Measurements from ENCODE around the gene MYPN.

Gene MYPN

DNA sequence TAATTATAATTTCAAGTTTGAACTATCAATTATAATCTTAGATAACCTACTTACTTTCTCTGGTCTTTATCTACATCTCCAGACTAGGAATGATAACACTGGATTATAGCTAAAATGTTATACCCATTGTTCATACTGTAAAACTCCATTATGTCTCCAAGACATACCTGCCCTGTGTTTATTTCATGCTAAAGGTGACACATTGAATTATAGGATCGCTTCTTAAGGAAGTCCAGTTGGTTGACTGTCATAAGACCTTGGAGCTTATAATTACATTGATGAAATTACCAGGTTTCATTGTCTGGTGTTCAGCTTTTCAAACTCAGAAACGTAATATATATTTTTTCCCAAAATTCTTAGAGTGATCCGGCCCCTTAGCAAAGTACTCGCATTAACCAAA lies 18.7 kb upstream of the MYPN start:
- no peak for DNase-seq (ENCODE audit: low read depth)

DNA sequence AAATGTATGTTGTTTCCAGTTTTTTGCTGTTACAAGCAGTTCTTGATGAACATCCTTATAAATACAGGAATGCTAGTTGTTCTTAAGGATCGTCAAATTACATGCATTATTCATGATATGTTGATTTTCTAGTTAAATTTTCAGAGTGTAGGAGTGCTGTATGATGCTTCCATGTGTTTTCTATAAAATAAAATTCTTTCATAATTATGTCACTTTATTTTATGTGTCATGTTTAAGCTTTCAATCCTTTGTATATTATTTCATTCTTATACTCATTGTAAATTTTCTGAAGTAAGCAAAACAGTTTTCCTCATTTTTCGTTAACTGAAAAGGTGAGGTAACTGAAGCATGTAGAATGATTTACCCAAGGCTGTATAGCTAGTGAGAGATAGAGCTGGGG lies 16.8 kb upstream of the MYPN start:
- DNase-seq (ENCODE audit: low read depth) = no peak

DNA sequence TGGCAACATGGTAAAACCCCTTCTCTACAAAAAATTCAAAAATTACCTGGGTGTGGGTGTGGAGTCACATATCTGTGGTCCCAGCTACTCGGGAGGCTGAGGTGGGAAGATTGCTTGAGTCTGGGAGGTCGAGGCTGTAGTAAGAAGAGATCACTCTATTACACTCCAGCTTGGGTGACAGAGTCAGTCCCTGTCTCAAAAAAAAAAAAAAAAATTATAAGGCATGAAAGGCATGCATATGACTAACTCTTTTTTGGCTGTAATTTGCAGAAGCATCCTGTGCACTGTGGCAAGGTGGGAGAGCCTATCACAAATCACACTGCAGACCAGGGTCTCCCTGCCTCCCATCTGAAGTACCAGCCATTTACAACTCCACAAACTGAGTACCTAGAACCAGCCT lies 14.1 kb upstream of the MYPN start:
- DNase-seq (ENCODE audit: low read depth) = no peak

DNA sequence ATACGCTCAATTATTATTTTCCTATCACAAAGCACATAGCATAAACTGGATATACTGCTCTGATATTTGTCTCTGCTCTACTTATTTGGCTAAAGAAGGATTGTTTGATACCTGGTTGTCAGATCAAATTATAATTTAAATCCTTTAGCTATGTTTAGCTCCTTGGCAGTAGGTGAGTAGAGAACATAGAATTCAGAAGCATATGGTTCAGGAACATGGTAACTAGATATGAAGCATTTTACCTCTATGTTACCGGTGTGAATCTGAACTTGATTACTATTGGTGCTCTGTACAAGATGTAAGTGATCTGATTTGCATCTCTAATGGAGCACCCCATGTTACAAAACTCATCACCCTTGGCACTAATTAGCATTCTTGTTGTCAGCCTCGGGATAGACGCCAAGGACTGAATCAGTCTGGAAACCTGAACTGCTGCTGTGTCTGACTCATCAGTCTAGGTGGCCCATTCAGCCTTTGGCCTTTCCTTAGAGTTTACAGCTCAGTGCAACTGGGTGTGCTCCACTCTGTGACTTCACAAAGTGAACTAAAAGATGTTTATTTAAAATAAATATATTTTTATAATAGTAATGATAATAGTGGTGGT lies 12.3 kb upstream of the MYPN start:
- no peak for DNase-seq (ENCODE audit: low read depth)

- no peak for DNase-seq (ENCODE audit: low read depth)
Observed at GRCh38 chr10:68099736-68100135, 9.6 kb upstream of the MYPN start.

- DNase-seq (ENCODE audit: low read depth) = no peak
Observed at GRCh38 chr10:68101066-68101465, 8.2 kb upstream of the MYPN start.

GRCh38 chr10:68103261-68103878 lies 5.9 kb upstream of the MYPN start:
- DNase-seq (ENCODE audit: low read depth) = no peak

DNA sequence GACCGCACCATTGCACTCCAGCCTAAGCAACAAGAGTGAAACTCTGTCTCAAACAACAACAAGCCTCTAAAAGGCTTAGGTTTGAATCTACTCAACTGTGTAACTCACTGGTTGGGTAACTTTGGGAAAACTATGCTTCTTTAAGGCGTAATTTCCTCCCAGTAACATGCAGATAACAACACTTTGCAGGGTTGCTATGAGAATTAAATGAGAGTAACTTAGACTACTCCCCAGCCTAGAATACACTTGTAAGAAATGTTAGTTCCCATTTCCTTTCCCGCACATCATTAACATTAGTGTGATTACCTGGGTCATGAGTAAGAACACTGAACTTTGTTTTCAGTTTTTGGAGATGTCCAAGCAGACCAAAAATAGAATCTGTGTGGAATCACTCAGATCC lies 5.4 kb upstream of the MYPN start:
- no peak for DNase-seq (ENCODE audit: low read depth)

DNA sequence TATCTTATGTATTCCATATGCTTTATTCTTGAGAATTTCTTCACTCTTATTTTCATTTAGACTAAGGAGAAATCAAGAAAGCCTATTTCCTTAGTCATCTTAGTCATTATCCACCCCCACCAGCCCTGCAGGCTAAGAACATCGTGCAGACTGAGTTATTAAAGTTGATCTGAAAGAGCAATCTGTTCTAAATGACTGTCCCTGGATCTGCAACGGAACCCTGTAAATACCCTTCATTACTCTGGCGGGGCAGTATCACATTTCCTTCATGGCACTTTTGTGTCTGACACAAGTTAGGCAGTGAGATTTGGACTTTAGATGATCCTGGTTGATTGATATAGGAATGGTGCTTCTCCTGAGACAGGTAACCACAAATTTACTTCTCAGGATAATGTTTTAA lies 3.5 kb upstream of the MYPN start:
- DNase-seq (ENCODE audit: low read depth) = no peak

GRCh38 chr10:68106656-68107055 lies 2.6 kb upstream of the MYPN start:
- no peak for DNase-seq (ENCODE audit: low read depth)

GRCh38 chr10:68107651-68108050 lies 1.6 kb upstream of the MYPN start:
- no peak for DNase-seq (ENCODE audit: low read depth)

- DNase-seq (ENCODE audit: low read depth) = no peak
Observed at GRCh38 chr10:68108051-68108450, 1.2 kb upstream of the MYPN start.

DNA sequence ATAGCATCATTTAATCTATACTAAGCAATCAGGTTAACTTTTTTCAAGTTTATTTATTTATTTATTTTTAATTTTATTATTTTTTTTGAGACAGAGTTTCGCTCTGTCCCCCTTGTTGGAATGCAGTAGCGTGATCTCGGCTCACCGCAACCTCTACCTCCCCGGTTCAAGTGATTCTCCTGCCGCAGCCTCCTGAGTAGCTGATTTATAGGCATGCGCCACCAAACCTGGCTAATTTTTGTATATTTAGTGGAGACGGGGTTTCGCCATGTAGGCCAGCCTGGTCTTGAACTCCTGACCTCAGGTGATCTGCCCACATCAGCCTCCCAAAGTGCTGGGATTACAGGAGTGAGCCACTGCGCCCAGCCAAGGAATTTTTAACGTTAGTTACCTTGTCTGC lies 635 bp upstream of the MYPN start:
- no peak for DNase-seq (ENCODE audit: low read depth)

- DNase-seq (ENCODE audit: low read depth) = no peak
Observed at GRCh38 chr10:68110027-68110426, 739 bp downstream of the MYPN start.

GRCh38 chr10:68111584-68111983 lies 2.3 kb downstream of the MYPN start:
- DNase-seq (ENCODE audit: low read depth) = no peak

GRCh38 chr10:68112837-68113236 lies 3.5 kb downstream of the MYPN start:
- DNase-seq (ENCODE audit: low read depth) = no peak

DNA sequence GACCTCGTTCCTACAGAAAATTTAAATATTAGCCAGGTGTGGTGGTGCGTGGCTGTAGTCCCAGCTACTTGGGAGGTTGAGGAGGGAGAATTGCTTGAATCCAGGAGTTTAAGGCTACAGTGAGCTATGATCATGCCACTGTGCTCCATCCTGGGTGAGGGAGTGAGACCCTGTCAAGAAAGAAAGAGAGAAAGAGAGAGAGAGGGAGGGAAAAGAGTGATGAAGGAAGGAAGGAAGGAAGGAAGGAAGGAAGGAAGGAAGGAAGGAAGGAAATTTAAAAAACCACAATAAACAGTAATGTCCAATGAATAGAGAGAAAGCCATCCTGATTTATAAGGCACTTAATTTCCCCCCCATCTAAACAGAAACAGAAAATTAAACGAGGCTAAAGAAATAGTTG lies 9.4 kb downstream of the MYPN start:
- DNase-seq (ENCODE audit: low read depth) = no peak

- no peak for DNase-seq (ENCODE audit: low read depth)
Observed at GRCh38 chr10:68121020-68121743, 11.9 kb downstream of the MYPN start.

GRCh38 chr10:68121852-68122251 lies 12.6 kb downstream of the MYPN start:
- DNase-seq (ENCODE audit: low read depth) = no peak

DNA sequence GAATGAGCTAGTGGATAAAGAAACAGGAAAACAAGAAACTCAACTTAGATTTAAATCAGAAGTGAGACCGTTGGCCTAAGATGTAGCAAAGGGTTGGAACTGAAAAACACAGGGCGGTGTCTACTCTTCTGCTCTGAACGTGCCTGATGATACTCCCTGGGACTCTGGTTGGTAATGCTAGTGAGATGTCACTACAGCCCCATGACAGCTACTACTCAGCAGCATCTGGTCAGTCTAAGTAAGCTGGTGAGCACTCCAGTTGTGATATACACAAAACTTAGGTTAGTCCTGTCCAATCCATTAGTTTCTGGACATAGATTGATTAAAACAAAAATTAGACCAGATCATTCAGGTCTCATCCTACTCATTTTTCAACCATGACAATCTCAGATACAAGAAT lies 15.4 kb downstream of the MYPN start:
- no peak for DNase-seq (ENCODE audit: low read depth)

- no peak for DNase-seq (ENCODE audit: low read depth)
Observed at GRCh38 chr10:68125772-68126171, 16.5 kb downstream of the MYPN start.

- no peak for DNase-seq (ENCODE audit: low read depth)
Observed at GRCh38 chr10:68128015-68128414, 18.7 kb downstream of the MYPN start.

GRCh38 chr10:68132391-68132790 lies 23.1 kb downstream of the MYPN start:
- no peak for DNase-seq (ENCODE audit: low read depth)

- no peak for DNase-seq (ENCODE audit: low read depth)
Observed at GRCh38 chr10:68133523-68133922, 24.2 kb downstream of the MYPN start.
